NCI-H1436 (cell line): Measurements from ENCODE around the gene SBNO2.

Source experiments
- DNase-seq: peaks from one replicate; lab custom pipeline; 2025; lab: John Stamatoyannopoulos, UW

The SBNO2 gene

GRCh38 chr19:1153891-1154730 is 20.0 kb downstream of the SBNO2 start:
- DNase-seq: no peak

- DNase-seq: no peak
Observed at GRCh38 chr19:1151917-1152587, 22.0 kb downstream of the SBNO2 start.

- no peak for DNase-seq
Observed at GRCh38 chr19:1151037-1151724, 22.9 kb downstream of the SBNO2 start.

- no peak for DNase-seq
Observed at GRCh38 chr19:1150333-1151036, 23.6 kb downstream of the SBNO2 start.

- no peak for DNase-seq
Observed at GRCh38 chr19:1149259-1150045, 24.6 kb downstream of the SBNO2 start.

GRCh38 chr19:1147934-1148549 is 26.0 kb downstream of the SBNO2 start:
- no peak for DNase-seq

GRCh38 chr19:1146858-1147780 is 26.9 kb downstream of the SBNO2 start:
- no peak for DNase-seq

- DNase-seq: no peak
Observed at GRCh38 chr19:1146412-1146699, 27.7 kb downstream of the SBNO2 start.

- no peak for DNase-seq
Observed at GRCh38 chr19:1145635-1146411, 28.2 kb downstream of the SBNO2 start.

GRCh38 chr19:1144741-1145140 is 29.3 kb downstream of the SBNO2 start:
- DNase-seq: no peak

GRCh38 chr19:1143828-1144399 is 30.2 kb downstream of the SBNO2 start:
- no peak for DNase-seq

GRCh38 chr19:1141944-1142343 is 32.1 kb downstream of the SBNO2 start:
- no peak for DNase-seq

GRCh38 chr19:1140272-1141027 is 33.6 kb downstream of the SBNO2 start:
- no peak for DNase-seq

GRCh38 chr19:1139126-1139525 is 34.9 kb downstream of the SBNO2 start:
- DNase-seq: no peak

GRCh38 chr19:1138121-1138520 is 35.9 kb downstream of the SBNO2 start:
- no peak for DNase-seq

GRCh38 chr19:1136621-1137317 is 37.3 kb downstream of the SBNO2 start:
- DNase-seq: no peak

GRCh38 chr19:1136201-1136600 is 37.9 kb downstream of the SBNO2 start:
- no peak for DNase-seq

GRCh38 chr19:1135454-1135853 is 38.6 kb downstream of the SBNO2 start:
- no peak for DNase-seq
